Measurements from ENCODE around the gene ABCC5.

DNA sequence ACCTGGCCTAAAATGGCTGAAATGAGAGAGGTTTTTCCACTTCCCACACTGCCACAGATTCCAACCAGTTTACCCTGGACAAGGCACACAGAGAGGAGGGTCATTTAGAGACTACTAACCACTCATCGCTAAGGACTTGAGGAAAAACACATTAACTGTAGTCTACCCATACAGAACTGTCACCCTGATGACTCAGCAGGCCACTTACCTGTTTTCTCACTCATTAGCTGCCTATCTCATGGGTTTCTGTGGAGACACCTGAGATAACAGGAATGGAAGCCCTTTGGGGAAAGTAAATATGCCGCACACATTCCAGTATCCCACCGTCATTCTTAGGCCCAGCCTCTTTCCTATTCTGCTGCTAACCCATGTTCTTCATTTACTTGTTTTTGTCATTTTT is 50.0 kb downstream of the ABCC5 start:
- TF ChIP-seq SIN3A (IDR thresholded peaks at IDR 0.05; ENCODE audit: borderline replicate concordance, insufficient read depth, low read length) (no peak), TAF1 (IDR thresholded peaks at IDR 0.05; ENCODE audit: borderline replicate concordance, insufficient read depth, low read length) (no peak)

Data from PFSK-1 (cell line).